DND-41 (cell line): ENCODE measurements around the gene OTUD4.

ENCODE experiments used
- EZH2 ChIP-seq: IDR thresholded peaks from 3 replicates; pipeline ENCODE4 v1.6.1; 2012; ENCODE audit warnings: borderline replicate concordance, low read depth, mild to moderate bottlenecking, moderate library complexity, low read length, inconsistent platforms; ENCODE audit not compliant: severe bottlenecking
- TF ChIP-seq, protein P1 (sequence below): IDR thresholded peaks from 2 replicates; pipeline ENCODE4 v1.5.1; 2012; ENCODE audit warnings: borderline replicate concordance, low read length, moderate library complexity, mild to moderate bottlenecking; ENCODE audit not compliant: poor library complexity, severe bottlenecking; ENCODE audit errors: extremely low read depth

DNA sequence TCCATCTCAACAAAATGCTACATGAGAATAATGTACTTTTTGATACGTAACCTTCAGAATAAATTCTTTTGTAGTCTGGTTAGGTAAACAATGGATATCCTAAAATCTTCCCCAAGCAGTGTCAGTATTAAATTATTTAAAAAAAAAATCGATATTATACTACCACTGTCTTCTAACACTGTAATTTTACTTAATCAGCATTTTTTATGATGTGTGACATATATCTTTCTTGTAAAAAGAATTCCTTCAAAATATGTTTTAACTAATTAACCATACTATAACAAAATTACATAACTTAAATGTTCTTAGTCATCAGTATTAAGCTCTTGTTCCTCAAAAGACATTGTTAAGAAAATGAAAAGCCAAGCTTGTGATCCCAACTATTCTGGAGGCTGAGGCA is 12.5 kb downstream of the OTUD4 start:
- TF ChIP-seq, protein P1, sequence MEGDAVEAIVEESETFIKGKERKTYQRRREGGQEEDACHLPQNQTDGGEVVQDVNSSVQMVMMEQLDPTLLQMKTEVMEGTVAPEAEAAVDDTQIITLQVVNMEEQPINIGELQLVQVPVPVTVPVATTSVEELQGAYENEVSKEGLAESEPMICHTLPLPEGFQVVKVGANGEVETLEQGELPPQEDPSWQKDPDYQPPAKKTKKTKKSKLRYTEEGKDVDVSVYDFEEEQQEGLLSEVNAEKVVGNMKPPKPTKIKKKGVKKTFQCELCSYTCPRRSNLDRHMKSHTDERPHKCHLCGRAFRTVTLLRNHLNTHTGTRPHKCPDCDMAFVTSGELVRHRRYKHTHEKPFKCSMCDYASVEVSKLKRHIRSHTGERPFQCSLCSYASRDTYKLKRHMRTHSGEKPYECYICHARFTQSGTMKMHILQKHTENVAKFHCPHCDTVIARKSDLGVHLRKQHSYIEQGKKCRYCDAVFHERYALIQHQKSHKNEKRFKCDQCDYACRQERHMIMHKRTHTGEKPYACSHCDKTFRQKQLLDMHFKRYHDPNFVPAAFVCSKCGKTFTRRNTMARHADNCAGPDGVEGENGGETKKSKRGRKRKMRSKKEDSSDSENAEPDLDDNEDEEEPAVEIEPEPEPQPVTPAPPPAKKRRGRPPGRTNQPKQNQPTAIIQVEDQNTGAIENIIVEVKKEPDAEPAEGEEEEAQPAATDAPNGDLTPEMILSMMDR, result no peak
- TF ChIP-seq EZH2, result no peak
